ENCODE measurements around the gene PDILT.
"Not testable (repeated sequence)": the region's sequence is repeated elsewhere in the genome, so short reads cannot be mapped to it uniquely, and the experiment has no call there.

The PDILT gene

DNA sequence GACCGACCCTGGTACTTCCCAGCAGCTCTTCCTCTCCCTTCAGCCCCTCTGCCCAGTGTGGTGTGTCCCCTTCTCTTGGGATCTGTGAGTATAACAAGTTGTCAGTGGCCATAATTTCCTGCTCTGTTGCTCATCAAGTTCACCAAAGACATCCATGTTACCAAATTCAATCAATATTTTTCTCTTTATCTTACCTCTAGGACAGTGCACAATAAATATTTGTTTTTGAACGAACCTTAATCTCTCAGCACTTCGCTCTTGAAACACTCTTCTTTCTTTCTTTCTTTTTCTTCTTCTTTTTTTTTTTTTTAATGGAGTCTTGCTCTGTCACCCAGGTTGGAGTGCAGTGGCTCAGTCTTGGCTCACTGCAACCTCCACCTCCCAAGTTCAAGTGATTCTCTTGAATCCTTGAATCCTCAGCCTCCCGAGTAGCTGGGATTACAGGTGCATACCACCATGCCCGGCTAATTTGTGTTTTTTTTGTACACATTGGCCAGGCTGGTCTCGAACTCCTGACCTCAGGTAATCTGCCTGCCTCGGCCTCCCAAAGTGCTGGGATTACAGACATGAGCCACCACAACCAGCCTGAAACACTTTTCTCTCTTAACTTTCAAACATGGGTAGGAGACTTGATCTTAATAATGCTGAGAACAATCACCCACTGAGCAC is 49.3 kb downstream of the PDILT start:
- DNase-seq: no peak

DNA sequence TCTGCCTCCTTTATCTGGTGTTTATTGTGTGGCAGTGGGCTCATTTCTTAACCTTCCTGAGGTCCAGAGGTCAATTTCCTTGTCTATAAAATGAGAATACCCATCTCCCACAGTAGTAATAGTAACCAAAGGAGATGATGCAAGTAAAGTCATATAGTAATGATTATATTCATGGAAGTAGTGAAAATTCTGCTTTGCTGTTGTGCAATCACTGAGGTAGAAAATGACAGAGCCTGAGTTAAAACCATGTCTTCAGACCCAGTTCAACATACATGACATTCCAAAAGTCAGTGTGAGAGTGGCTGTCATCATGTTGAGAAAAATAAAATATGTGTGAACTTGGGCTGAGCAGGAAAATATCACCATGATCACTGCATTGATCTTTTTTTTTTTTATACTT is 51.2 kb downstream of the PDILT start:
- DNase-seq: no peak

DNA sequence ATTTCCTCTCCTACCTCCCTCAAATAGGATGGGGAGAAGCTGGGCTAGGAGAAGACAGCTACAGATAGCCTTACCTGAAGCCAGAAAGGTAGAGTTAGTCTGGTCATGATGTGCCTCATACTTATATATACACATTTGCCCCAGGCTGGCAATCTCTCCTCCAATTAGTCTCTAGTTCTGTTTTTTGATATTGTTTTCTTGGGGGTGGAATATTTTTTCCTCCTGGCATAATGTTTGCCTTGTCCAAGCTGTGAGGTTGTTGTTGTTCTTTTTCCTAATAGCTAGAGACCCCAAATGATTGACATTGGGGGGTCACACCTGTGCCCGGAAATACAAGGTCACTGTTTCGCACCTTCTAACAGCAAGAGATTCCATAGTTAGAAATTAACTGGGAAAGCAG is 51.9 kb downstream of the PDILT start, which contains the start of gene UMOD:
Gene UMOD (minus strand): TSS at position 101 of the 400 bp plus-strand sequence. CDS start 1,978 bp downstream, outside the sequence.
- DNase-seq: no peak

DNA sequence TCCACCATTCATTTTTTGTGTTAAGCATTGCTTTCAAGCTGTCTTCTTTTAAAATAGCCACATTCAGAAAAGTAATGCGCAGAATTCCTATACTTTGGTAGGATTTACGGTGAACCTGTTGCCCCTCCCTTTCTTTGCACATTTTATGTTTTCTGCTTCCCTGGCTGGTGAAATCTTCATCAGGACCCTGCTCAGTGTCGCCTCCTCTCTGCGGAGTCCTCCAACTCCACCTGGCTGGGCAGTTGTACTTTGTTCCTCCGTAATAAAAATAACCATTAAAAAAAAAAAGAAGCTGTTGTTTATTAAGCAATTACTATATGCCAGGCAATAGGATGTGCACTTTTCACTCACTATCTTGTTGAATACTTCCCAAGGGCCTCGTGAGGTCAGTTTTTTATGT is 54.9 kb downstream of the PDILT start:
- DNase-seq: no peak

DNA sequence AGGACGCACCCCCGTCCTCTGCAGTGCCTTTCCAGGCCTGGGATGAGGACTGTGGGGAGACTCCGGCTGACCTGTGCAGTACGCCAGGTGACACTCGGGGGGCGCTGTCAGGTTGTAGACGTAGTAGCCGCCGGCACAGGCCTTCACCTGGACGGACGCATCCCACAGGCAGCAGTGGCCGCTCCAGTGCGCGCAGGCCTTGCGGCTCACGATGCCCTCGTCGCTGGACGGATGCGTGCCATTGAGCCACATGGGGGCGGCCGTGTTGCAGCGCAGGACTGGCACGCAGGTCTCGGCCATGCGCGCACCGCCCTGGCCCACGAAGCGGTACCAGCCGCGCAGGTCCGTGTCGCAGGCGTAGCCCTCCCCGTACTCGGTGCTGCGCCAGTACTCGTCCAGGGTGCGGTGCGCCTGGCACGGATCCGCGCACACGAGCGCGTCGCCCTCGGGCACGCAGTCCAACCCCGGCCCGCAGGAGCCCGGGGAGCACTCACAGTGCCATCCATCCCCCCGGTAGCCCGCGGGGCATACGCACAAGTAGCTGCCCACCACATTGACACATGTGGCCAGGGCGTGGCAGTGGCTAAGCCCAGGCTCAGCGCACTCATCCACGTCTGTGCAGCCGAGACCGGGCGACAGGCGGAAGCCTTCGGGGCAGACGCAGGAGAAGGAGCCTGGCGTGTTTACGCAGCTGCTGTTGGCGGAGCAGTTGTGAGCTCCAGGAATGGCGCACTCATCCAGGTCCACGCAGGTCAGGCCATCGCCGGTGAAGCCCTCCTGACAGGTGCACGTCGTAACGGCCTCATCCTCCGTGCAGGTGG is 56.0 kb downstream of the PDILT start:
- DNase-seq: peak in 1 of 2 donors; percentile 3

DNA sequence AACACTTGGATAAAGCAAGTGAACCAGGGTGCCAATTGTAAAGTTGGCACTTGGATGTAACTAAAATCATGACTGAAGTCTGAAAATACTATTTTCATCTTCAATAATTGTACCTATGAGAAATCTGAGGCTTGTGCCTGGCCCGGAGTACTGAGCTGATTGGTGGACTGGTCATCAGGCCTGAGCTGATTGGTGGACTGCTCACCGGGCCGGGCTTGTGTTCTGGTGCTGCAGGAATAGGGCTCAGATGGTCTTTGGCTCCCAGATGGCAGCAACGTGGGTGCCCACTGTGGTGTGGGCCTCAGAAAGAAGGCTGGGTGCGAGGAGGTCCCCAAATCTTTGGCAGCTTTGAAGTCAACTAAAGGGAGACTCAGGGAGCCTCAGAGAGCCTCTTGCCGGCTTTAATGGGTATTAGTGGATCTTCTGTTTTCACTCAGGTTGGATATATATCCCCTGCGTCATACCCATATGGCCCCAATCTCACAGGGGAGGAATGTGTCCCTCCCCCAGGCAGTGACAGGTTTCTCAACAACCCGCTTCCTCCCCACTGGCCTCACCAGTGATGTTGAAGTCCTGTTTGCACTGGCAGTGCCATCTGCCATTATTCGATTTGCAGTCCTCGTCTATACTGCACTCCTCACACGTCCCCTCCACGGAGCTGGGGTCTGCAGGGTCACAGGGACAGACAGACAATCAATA is 56.7 kb downstream of the PDILT start:
- no peak for DNase-seq

DNA sequence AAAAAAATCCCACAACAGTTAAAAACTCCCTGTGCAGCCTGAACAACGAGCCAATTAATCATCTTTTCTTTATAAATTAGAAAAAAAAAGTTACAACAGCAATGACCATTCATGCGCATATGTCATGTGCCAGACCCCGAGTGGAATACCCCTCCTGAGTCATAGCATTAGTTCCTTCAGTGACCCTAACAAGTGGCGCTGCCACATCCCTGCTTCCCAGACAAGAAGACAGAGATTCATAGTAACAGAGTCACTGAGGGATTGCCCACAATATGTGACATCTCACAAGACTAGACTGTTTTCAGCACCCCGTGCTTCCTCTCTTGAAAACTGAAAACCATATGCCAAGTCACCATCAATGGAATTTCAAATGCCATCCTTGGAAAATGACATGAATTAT is 59.9 kb downstream of the PDILT start:
- DNase-seq: no peak

DNA sequence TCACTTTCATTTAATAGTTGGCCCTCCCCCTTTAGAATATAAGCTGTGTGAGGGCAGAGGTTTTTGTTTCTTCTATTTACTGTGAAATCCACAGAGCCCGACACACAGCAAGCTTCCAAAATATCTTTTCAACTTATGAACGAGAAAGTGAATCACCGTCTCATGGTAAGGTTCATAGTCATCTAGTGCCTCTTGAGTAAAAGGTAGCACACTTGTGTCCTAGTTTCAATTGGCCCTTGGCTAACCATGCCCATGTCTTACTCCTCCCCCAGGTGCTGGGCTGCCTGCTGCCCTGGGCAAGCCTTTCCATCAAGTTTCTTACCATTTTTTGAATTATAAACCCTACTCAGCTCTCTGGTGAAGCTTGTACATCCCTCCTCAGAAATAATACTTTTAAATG is 64.8 kb downstream of the PDILT start:
- no peak for DNase-seq

DNA sequence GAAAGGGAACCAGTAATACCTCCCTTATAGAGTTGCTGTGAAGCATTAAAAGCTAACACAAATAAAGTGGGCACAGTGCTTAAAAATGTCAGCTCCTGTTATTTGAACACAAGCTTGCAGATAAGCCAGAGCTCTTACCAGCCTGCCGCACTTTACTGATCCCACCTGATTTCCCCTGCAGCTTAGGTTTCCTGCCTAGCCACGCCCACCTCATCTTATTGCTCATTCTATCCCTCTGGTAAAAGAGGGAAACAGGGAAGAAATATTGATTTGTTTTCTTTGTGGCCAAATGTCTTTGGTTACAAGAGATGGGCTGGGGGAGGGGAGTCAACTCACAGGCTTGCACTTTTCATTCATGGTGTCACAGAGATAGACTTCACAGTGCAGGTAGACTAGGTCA is 67.6 kb downstream of the PDILT start:
- no peak for DNase-seq

DNA sequence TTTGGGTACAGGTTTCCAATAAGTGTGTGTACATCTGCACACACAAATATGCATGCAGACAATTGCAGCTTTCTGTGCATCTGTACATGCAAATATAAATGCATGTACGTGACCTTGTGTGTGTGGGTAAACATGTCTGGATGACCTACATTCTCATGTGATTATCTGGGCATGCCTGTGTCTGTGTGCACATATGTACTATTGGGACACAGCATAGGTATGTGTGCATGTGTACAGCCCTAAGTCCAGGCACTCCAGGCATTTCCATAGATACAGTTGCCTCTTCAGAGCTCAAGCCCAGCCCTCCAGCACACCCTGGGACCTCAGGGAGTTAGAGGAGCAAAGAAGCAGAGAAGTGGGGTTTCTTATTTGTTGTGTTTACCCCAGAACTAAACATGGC is 70.1 kb downstream of the PDILT start:
- no peak for DNase-seq

DNA sequence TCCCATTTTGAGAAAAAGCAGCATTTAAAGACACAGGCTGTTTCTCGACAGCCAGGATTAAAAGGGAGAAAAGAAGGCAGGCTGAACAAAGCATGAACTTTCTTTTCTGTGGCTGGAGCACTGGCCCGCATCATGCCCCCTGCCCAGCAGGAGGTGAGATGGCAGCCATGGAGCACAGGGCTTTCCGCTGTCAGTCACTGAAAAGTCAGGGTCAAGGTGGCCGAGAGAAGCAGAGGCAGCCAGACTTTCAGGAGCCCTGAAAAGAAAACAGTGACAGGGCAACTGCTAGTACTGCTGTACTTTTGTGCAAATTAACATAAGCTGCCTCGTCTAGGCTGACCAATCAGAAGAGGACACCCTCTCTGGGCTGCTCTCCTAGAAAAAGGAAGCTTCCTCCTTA is 71.4 kb downstream of the PDILT start:
- no peak for DNase-seq

DNA sequence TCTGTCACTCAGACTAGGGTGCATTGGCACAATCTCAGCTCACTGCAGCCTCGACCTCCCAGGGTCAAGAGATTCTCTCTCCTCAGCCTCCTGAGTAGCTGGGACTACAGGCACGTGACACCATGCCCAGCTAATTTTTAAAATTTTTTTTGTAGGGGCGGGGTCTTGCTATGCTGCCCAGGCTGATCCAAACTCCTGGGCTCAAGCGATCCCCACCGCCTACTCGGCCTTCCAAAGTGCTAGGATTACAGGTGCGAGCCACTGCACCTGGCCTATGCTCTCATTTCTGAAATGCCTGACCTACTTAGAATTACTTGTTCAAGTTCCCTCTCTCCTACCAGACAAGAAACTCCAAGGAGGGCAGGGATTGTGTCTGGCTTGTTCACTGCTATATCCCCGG is 72.1 kb downstream of the PDILT start:
- no peak for DNase-seq

DNA sequence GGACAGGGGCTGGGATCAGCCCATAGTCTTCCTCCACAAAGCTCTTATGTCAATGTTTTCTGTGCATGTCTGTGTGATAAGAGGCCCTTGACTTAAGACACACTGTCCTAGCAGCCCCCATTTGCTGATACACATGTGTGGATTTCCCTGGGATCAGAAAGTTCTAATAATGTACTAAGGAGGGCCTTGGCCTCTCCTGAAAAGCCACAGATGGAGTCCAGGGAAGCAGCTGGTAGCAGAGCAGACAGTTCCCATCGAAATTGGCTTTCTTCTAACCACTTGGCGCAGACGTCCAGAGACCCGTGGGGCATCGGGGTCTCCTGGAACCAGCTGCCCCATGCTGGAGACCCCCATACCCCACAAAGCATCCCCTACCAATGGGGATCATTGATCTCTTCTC is 72.9 kb downstream of the PDILT start:
- DNase-seq: no peak

DNA sequence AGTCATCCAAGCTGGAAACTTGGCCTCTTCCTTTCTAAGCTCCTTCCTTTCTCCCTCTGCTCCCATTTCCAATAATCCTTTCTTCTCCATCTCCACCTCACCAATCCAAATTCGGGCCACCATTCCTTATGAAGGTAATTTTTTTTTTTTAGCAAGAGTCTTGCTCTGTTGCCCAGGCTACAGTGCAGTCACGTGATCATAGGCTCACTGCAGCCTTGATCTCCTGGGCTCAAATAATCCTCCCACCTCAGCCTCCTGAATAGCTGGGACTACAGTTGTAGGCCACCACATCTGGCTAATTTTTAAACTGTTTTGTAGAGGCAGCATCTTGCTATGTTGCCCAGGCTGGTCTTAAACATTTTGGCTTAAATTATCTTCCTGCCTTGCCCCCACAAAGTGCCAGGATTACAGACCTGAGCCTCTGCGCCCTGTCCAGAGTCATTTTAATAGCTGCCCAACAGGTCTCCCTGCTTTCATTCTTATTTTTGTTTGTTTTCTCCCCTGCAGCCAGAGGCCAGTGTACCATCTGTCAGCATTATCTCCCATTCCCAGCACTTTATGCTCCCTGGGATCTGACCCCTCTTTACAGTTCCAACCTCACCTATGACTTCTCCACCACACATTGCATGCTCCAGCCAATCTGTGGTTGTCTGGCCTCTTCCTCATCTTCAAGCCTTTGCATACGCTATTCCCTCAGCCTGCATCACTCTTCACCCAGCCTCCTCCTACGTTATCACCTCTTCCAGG is 75.0 kb downstream of the PDILT start:
- no peak for DNase-seq

DNA sequence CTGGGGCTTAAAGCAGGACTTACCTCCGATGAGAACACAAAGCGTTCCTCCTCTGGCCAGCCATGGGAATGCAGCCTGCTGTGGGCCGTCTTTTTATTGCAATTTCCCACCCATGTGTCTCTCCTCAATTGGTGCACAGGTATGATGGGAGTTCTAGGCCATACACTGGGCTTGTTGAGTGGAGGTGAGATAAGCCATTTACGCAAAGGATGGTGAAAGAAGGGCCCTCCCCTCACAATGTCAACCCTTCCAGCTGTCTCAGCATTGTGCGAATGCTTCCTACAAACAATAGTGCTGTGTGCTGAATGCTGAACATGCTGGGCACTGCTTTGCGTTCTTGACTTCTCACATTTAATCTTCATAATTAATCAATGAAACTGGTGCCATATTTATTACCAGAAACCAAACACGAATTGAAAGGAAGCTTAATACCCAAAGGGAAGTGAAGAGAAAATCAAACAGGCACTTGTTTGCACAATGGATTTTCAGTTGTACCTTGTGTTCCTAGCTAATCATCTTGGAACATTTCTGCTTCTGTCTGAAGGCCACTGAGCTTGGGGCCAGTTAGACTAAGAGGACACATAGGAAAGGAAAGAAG is 77.0 kb downstream of the PDILT start, which contains the start of gene GP2:
Gene GP2 (minus strand): TSS at position 70 of the 598 bp plus-strand sequence. CDS start 1,082 bp downstream, outside the sequence.
- DNase-seq: no peak

DNA sequence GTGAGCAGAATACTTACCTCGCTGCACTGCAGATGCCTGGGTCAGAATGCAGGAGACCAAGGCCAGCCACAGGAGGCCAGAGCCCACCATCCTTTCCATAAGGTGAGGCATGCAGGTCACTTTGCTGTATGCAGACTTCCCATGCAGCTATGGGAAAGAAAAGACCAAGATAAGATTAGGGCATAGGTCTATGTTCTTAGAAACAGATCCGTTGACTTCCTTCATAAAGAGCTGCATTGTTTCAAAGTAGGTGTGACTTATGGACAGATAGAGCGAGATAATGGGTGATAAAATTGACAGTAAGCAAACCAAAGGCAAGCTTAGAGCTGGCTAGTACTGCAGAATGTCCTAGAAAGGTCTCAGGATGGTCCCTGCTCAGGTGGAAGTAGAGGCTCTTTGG is 78.2 kb downstream of the PDILT start:
- DNase-seq: no peak

DNA sequence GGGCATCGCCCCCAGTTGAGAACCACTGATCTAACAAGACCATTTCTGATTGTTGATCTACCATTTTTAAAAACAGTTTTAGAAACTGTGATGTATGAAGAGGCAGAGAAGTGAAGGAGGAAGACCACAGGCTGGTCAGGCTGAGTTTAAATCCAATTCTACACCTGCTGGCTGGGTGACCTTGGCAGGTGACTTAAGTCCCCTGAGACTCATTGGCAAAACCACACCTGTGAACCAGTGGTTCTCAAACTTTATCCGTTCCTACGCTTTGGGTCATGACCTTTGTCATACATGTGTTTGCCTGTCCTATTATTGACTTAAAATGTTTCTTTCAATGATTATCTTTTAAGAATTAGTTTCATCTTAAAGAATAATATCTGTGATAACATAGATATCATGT is 79.5 kb downstream of the PDILT start:
- DNase-seq: no peak

DNA sequence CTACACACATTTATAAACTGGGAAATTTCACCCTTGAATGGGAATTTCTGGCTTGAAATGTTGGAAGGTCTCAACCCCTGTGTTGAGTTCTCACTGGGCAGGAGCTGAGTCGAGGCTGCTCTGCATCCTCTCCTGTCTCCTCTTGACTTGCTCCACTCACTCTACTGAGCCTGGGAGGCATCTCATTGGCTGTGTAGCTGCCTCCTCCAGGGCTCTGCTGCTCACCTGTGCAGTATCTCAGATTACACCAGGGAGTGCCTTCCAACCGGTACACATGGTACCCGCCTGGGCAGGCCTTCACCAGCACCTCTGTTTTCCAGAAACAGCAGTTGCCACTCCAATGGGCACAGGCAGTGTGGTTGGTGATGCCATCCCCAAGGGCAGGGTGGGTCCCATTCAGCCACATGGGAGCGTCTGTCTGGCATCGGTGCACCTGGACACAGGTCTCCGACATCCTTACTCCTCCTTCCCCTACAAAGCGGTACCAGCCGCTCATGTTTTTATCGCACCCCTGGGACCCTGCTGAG is 80.9 kb downstream of the PDILT start:
- no peak for DNase-seq

DNA sequence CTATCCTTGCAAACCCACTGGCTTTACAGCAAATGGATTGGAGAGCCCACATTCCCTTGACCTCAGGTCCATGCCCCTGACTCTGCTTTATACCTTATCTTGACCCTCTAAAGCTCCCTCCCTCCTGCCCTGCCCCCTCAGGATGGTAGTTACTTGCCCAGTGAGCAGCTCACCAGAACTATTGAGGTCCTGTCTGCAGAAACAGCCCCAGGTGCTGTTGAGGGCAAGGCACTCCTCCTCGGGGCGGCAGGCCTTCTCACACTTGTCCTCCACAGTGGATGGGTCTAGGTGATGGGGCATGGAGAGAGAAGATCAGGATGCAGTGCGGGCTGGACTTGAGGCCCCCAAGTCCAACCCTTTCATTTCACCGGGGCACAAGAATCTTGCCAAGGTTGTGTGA is 81.8 kb downstream of the PDILT start:
- no peak for DNase-seq

DNA sequence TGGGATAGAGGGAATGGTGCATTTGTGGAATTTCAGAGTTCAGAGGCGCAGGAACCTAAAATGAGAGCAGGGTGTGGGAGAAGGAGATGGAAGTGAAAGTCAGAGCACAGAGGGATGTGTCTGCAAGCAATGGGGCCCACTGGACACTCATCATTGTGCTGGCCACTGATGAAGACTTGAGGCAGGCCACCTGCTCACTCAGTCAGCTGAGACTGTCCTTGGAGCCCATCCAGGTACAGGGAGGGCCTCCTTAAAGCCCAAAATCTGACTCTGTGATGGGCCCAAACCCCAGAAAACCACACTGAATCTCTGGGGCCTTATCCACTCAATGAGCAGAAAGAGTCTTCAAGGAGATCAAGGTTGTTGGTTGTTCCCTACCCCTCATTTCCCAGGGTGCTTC is 82.9 kb downstream of the PDILT start:
- no peak for DNase-seq

DNA sequence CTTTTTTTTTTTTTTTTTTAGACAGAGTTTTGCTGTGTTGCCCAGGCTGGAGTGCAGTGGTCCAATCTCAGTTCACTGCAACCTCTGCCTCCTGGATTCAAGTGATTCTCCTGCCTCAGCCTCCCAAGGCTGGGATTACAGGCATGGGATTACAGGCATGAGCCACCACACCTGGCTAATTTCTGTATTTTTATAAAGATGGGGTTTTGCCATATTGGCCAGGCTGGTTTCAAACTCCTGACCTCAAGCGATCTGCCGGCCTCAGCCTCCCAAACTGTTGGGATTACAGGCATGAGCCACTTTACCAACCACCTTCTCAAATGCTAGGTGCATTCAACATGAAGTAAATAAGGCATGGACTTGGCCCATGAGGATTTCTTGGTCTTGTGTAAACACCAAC is 83.5 kb downstream of the PDILT start:
- DNase-seq: not testable (repeated sequence)

DNA sequence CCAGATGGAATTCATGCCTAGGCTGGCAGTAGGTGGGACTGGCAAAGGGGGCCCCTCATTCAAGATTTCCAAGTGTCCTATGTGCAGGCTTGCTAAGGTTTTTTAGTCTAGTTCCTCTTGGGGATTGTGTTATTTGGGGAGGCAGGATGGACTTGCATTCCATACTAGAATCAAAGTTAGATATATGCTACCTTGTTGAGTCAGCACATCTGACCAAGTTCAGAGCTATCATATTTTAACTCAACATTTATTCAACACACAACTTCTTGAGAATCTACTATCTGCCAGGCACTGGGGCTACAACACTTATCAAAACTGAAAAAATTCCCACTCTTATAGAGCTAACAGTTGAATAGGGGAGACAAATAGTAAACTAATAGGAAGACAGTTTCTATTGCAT is 83.9 kb downstream of the PDILT start:
- no peak for DNase-seq

Data from stimulated activated CD4-positive, alpha-beta T cell treated with anti-CD3 and anti-CD28 coated beads, Interleukin-2, amount 100 ng/mL, for 24 hours (primary cell).